HG02759 (cell line): ENCODE measurements around the gene RRP1.

Experiments used
- ATAC-seq: cut with Tn5 transposase; IDR thresholded peaks from one replicate; pipeline ENCODE4 v1.9.1; 2021; ENCODE audit warnings: mild to moderate bottlenecking, moderate library complexity; ENCODE audit not compliant: unreplicated experiment

RRP1 gene

DNA sequence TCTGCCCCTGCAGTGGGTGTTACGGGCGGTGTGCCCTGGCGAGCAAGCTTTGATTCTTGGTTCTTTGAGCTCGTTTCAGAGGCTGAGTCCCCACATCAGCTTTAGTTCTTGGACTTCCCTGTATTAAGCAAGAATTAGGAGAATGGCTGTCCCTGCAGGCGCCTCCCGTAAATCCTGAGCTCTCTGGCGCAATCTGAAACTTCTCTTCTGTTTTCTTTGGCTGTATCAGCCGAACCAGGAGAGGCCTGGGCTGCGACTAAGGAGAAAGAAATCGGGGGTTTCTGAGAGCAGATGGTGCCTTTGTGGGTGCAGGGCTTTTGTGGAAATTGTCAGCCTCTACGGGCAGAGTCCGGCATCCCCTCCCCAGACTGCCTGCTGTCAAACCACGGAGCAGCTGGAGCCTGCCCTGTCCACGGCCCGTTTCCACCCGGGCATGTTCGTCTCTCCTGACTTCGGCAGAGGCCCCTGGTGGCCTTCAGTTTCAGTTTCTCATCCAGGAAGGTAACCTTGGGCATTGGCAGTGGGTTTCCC is 31.2 kb upstream of the RRP1 start:
- ATAC-seq = no peak

- no peak for ATAC-seq
Observed at GRCh38 chr21:43758811-43759210, 30.6 kb upstream of the RRP1 start.

DNA sequence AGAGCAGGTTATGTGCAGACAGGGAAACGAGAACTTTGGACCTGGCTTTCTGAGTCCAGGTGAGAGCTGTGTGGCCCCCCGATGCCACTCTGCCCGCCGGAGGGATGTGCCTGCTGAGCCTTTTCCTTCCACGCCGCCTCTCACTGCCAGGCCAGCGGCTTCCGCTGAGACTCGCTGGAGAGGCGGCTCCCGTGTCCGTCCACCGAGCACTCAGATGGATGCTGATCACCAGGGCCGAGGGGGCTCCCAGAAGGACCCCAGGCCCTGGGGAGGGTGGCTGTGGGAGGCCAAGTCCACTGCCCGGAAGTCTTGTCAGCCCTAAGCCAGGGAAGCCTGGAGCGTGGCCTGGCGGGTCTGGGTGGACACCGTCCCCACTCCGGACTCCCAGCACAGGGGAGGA is 29.7 kb upstream of the RRP1 start:
- no peak for ATAC-seq

GRCh38 chr21:43760391-43760958 is 28.9 kb upstream of the RRP1 start:
- no peak for ATAC-seq

DNA sequence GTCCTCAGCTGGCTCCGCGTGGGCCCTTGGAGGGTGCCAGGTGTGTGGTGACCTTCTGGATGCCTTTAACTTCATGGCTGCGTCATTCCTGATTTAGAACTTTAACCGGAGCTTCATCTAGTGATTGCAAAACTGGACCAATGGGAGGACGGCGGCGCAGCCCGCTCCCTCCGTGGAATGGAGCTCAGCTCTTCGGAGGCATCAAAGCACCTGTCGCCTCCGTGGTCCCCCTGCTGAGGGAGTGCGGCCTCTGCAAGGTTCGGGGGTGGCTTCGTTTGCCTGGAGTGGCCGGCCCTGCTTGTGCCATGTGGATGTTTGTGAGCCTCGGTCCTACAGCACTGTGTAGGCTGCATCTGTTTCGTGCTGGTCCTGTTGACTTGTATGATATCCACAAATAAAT is 27.5 kb upstream of the RRP1 start:
- no peak for ATAC-seq

DNA sequence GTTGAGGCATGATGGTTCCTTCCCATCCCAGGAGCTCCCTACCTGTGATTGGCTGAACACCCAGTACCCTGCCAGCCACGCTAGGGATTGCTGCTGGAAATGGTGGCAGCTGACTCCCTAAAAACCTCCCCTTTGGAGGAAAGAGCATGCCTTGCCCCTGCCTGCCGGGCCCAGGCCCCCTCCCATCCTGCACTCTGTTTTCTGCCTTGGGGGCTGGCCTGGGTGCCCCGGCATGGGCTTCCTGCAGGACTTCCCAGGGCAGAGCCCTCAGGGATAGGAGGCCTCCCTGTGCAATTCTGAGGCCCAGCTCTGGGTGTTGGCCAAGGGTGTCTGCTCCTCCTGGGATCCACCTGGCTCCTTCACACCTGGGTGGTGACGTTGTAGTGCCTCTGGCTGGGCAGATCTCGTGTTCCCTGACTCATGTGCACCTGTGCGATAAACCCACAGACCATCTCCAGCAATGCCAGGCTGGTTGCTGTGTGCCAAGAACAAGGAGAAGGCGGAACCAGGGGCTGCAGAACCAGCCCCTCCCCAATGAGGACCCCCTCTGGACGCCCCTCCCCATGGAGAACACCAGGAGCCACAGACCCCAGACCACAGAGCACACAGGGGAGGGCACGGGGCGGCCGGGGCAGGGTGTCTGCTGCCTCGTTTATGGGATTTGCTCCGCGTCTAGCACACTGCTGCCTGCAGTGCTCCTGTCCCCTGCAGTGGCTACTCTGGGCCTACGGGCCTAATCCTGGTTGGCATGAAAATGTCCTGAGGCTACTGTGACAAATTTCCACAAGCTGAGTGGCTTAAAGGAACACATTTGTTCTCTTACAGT is 26.9 kb upstream of the RRP1 start:
- ATAC-seq = no peak

GRCh38 chr21:43763901-43764523 is 25.4 kb upstream of the RRP1 start:
- no peak for ATAC-seq

GRCh38 chr21:43764576-43765495 is 24.5 kb upstream of the RRP1 start:
- ATAC-seq = no peak

DNA sequence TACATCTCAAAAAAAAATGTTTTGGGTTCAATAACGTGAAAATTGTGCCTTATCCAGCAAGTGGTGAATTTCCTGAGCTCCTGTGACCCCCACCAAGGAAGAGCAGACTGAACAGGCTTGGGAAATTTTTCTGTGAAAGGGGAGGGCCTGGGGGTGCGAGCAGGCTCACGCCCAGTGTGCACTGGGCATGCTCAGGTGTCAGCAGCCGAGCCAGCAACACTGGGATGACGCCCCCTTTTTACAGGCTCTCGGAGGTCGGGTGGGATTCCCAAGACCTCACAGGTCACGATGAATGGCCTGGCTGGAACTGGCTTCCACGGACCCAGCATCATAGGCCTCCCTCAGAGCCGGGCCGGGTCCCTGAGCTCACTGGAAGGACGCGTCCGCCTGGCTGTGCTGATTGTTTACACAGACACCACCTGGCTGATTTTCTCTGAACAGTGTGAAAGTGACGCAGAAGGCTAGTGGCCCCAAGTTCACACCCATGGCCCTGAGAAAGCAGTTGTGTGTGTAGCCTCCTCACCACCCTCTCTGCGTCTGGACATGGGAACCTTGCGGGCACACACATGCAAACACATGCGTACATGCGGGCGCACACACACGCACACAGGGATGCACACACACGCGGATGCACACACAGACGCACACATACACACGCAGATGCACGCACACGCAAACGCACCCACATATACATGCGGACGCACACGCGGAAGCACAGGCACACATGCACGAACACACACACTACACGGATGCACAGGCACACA is 22.5 kb upstream of the RRP1 start:
- no peak for ATAC-seq

DNA sequence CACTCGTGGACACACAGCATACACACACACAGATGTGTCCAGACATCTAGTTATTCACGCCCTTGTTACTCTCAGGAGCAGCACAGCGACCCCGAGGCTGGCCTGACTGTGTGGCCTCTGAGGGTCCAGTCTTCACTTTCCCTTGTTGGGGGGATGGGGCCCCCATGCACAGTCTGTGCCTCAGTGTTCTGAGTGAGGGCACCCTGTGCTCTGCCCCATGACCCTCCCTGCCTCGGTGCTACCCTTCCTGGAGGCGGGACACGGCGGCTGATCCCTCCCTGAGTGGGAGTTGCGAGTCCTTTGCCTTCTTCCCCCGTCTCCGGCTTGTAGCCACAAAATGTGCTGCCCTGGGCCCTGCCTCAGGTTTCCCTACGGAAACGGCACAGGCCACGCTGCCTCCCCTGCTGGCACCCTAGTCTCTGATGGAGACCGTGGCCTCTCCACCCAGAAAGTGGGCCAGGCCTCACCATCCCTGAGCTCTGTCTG is 21.8 kb upstream of the RRP1 start:
- no peak for ATAC-seq

DNA sequence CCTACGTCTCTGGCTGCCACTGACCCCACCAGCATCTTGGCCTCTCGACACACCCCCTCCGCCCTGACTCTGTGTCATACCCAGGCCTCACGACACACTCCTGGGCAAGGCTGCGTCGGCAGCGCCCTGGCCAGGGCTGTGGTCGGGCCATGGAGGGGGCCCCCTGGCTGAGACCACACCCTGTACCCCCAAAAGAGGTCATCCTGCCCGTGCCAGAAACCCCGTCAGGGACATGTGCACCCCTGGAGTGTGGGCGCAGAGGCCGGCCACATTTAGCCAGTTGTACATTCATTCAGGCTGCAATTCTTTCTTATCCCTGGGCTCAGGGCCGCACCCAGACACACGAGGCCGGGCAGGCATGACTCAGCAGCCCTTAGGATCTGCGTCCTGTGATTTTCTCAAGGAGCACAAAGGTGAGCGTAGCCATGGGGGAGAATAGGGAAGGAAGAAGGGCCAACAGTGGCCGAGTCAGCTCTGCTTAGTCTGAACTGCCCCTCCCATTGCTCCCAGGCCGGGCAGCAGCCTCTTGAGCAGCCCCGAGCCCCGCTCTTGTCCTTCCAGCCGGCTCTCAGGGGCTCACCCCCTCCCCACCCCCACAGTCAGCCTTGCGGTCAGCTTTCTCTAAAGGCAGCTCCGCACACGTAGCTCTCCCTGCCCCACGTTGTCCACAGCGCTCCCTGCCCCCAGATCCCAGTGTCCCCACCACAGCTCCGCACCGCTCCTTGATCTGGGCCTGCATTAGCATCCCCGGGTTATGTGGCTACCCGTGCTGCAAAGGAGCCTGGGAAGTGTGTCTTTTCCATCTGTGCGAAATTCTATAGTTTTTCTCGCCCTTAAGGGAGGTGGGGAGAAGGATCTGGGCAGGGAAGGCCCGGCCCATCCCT is 21.2 kb upstream of the RRP1 start:
- ATAC-seq = no peak

GRCh38 chr21:43768868-43769167 is 20.6 kb upstream of the RRP1 start:
- ATAC-seq = no peak

GRCh38 chr21:43769325-43769958 is 19.9 kb upstream of the RRP1 start:
- no peak for ATAC-seq

DNA sequence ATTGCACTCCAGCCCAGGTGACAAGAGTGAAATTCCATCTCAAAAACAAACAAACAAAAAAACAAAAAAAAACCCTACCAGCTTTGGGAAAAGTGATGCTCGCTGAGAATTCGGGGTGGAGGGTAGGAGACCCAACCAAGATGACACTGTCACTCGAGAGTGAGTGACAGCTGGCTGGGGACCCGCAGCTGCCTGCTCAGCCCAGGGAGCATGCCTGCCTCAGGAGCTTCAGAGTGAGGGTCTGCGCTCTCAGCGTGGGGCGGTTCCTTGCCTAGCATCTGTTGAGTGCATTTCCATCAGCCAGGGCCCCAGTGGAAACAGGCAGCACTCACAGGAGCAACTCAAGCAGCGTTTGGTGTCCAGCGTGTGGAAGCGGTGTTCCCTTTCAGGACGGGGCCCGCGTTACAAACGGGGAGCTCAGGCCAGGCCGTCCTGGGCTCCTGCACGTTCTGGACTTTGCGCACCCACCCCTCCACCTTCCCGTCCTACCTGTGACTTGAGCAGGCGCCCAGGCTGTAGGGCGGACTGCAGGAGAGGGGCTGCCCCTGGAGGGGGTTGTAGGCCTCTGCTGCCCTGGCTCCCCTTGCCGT is 19.2 kb upstream of the RRP1 start:
- no peak for ATAC-seq

DNA sequence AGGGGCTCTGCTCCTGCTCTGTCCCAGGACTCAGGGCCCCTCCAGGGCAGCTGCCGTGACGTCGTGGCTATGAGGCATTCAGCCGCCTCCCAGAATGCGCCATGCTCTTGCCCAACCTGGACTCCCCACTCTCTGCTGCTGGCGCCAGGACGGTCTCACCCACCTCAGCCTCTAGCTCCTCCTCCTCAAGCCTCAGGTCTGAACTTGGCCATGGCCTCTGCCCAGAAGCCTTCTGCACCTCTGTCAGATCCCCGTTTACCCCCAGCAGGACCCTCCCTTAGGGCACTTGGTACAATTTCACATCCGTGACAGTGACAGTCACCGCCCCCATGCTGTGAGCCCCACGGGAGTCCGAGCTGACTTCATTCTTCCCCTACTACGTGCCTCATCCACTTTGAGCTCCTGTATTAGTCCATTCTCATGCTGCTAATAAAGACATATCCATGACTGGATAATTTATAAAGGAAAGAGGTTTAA is 18.1 kb upstream of the RRP1 start:
- ATAC-seq = no peak

DNA sequence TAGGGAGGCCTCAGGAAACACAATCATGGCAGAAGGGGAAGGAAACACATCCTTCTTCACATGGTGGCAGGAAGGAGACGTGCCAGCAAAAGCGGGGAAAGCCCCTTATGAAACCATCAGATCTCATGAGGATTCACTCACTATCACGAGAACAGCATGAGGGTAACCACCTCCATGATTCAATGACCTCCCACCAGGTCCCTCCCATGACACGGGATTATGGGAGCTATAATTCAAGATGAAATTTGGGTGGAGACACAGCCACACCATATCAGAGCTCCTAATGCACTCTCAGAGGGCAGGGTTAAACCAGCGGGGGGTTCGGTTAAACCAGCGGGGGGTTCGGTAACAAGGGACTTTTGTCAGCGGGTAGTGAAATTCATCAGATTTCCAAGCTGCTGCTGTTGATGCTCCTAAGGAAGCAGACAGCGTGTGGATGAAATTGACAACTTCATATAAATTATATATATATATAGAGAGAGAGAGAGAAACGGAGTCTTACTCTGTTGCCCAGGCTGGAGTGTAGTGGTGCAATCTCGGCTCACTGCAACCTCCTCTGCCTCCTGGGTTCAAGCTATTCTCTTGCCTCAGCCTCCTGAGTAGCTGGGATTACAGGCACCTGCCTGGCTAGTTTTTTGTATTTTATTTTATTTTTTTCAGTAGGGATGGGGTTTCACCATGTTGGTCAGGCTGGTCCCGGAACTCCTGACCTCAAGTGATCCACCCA is 17.5 kb upstream of the RRP1 start:
- no peak for ATAC-seq

- no peak for ATAC-seq
Observed at GRCh38 chr21:43772425-43772821, 17.0 kb upstream of the RRP1 start.

DNA sequence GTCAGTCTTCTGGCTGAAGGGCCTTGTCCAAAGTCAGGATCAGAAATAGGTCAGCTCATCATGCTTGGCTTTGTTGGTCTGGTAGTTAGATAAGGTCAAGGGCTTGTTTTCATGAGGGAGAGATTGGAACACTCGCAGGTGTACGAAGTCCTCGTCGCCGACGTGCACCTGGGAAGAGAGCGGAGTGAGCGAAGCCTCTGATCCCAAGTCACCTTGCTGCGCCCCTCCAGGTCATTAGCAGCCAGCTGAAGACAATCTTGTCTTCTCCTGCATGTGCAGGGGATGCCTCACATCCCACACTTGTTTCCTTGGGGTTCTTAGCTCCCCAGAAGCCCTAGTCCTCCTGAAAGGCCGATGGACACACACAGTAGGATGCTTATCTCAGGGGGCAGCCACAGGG is 15.2 kb upstream of the RRP1 start:
- ATAC-seq = no peak
